H9 (cell line): ENCODE data around the gene IQSEC1. TPM values are rescaled to one million over a fixed set of nuclear protein-coding genes. Genes with fewer than 3 reads are reported as not detected.

ENCODE experiments used
- DNase-seq: peaks from one replicate; pipeline ENCODE4 v3.0.0-alpha.2; 2017
- H2AFZ ChIP-seq: one replicate; pipeline ENCODE4 v1.6.1; 2013; ENCODE audit warnings: mild to moderate bottlenecking, low read length, control low read depth, moderate library complexity
- H2AK5ac ChIP-seq: 2 replicates; pipeline ENCODE4 v1.6.1; 2013; ENCODE audit warnings: low read length, control low read depth, mixed read lengths; ENCODE audit not compliant: insufficient read length
- H2BK120ac ChIP-seq: one replicate; pipeline ENCODE4 v1.6.1; 2013; ENCODE audit warnings: low read depth, mild to moderate bottlenecking, low read length, control low read depth, inconsistent platforms; ENCODE audit not compliant: poor library complexity, severe bottlenecking
- H2BK12ac ChIP-seq: 2 replicates; pipeline ENCODE4 v1.6.1; 2013; ENCODE audit warnings: low read length, control low read depth, mixed read lengths, low read depth; ENCODE audit not compliant: insufficient read length
- H2BK15ac ChIP-seq: 2 replicates; pipeline ENCODE4 v1.6.1; 2013; ENCODE audit warnings: low read depth, low read length, control low read depth
- H2BK20ac ChIP-seq: one replicate; pipeline ENCODE4 v1.6.1; 2013; ENCODE audit warnings: low read depth, mild to moderate bottlenecking, low read length, control low read depth, inconsistent platforms; ENCODE audit not compliant: poor library complexity, severe bottlenecking
- H2BK5ac ChIP-seq: 2 replicates; pipeline ENCODE4 v1.6.1; 2013; ENCODE audit warnings: low read length, control low read depth, mixed read lengths; ENCODE audit not compliant: insufficient read length
- H3K14ac ChIP-seq: 2 replicates; pipeline ENCODE4 v1.6.1; 2013; ENCODE audit warnings: low read length, control low read depth; ENCODE audit not compliant: insufficient read depth
- H3K18ac ChIP-seq: 2 replicates; pipeline ENCODE4 v1.6.1; 2013; ENCODE audit warnings: low read depth, mild to moderate bottlenecking, mixed read lengths, low read length, control low read depth; ENCODE audit not compliant: insufficient read length
- H3K23ac ChIP-seq: 2 replicates; pipeline ENCODE4 v1.6.1; 2013; ENCODE audit warnings: low read length, control low read depth, mixed read lengths, low read depth; ENCODE audit not compliant: insufficient read length
- H3K23me2 ChIP-seq: 2 replicates; pipeline ENCODE4 v1.6.1; 2013; ENCODE audit warnings: low read depth, mild to moderate bottlenecking, mixed read lengths, low read length, control low read depth; ENCODE audit not compliant: insufficient read length, poor library complexity, severe bottlenecking
- H3K27ac ChIP-seq: 2 replicates; pipeline ENCODE4 v1.5.1; 2013; ENCODE audit warnings: low read length, control low read depth, mixed read lengths, low read depth; ENCODE audit not compliant: insufficient read length
- H3K27me3 ChIP-seq: 2 replicates; pipeline ENCODE4 v1.6.1; 2013; ENCODE audit warnings: low read length, control low read depth, inconsistent platforms; ENCODE audit not compliant: insufficient read depth
- H3K4ac ChIP-seq: 2 replicates; pipeline ENCODE4 v1.6.1; 2013; ENCODE audit warnings: low read depth, mild to moderate bottlenecking, control low read depth, inconsistent platforms, low read length, moderate library complexity
- H3K4me1 ChIP-seq: 2 replicates; pipeline ENCODE4 v1.6.1; 2013; ENCODE audit warnings: low read length, control low read depth, inconsistent platforms; ENCODE audit not compliant: insufficient read depth
- H3K4me2 ChIP-seq: 2 replicates; pipeline ENCODE4 v1.6.1; 2013; ENCODE audit warnings: low read length, control low read depth, mixed read lengths; ENCODE audit not compliant: insufficient read length, insufficient read depth
- H3K56ac ChIP-seq: 2 replicates; pipeline ENCODE4 v1.6.1; 2013; ENCODE audit warnings: low read depth, mild to moderate bottlenecking, mixed read lengths, low read length, control low read depth; ENCODE audit not compliant: insufficient read length
- H3K79me1 ChIP-seq: 2 replicates; pipeline ENCODE4 v1.6.1; 2013; ENCODE audit warnings: low read depth, mild to moderate bottlenecking, moderate library complexity, low read length, control low read depth, inconsistent platforms; ENCODE audit not compliant: insufficient read depth, poor library complexity, severe bottlenecking
- H3K79me2 ChIP-seq: 2 replicates; pipeline ENCODE4 v1.6.1; 2013; ENCODE audit warnings: low read length, control low read depth, inconsistent platforms; ENCODE audit not compliant: insufficient read depth
- H3K9ac ChIP-seq: 2 replicates; pipeline ENCODE4 v1.6.1; 2013; ENCODE audit warnings: low read length, control low read depth, mixed read lengths; ENCODE audit not compliant: insufficient read length; ENCODE audit errors: extremely low read depth
- H3K9me3 ChIP-seq: one replicate; pipeline ENCODE4 v1.6.1; 2013; ENCODE audit warnings: low read depth, low read length, inconsistent platforms; ENCODE audit not compliant: control insufficient read depth
- H3T11ph ChIP-seq: one replicate; pipeline ENCODE4 v1.6.1; 2013; ENCODE audit warnings: mild to moderate bottlenecking, low read length, control low read depth, inconsistent platforms
- H4K20me1 ChIP-seq: one replicate; pipeline ENCODE4 v1.6.1; 2013; ENCODE audit not compliant: control insufficient read depth, insufficient read length, insufficient read depth
- H4K5ac ChIP-seq: 2 replicates; pipeline ENCODE4 v1.6.1; 2013; ENCODE audit warnings: low read depth, mild to moderate bottlenecking, mixed read lengths, low read length, control low read depth; ENCODE audit not compliant: insufficient read length
- H4K8ac ChIP-seq: replicated peaks from 2 replicates; pipeline ENCODE4 v1.6.1; 2013; ENCODE audit warnings: low read length, control low read depth, mixed read lengths, low read depth; ENCODE audit not compliant: insufficient read length
- H4K91ac ChIP-seq: 2 replicates; pipeline ENCODE4 v1.6.1; 2013; ENCODE audit warnings: low read depth, mild to moderate bottlenecking, moderate library complexity, mixed read lengths, low read length, control low read depth; ENCODE audit not compliant: insufficient read length
- H3K27ac Mint-ChIP-seq, 3 experiments: 2 replicates in 2 of 3; 3 replicates in 1 of 3; pipeline ENCODE4 v1.8.0; 2020 to 2021; ENCODE audit warnings: mixed read lengths in 3 of 3, mild to moderate bottlenecking in 1 of 3, moderate library complexity in 1 of 3
- H3K27me3 Mint-ChIP-seq: 2 replicates; pipeline ENCODE4 v1.8.0; 2021; ENCODE audit warnings: low read depth, mild to moderate bottlenecking, moderate library complexity, mixed read lengths
- H3K36me3 Mint-ChIP-seq, 3 experiments: 2 replicates in 2 of 3; 3 replicates in 1 of 3; pipeline ENCODE4 v1.8.0; 2020 to 2021; ENCODE audit warnings: low read depth in 3 of 3, mixed read lengths in 3 of 3; ENCODE audit not compliant: insufficient read depth in 1 of 3
- H3K4me1 Mint-ChIP-seq, 2 experiments: 2 replicates each; pipeline ENCODE4 v1.8.0; 2020; ENCODE audit warnings: mixed read lengths in 2 of 2
- H3K4me3 Mint-ChIP-seq, 2 experiments: 2 replicates in 1 of 2; 3 replicates in 1 of 2; pipeline ENCODE4 v1.8.0; 2020 to 2021; ENCODE audit warnings: mild to moderate bottlenecking in 2 of 2, mixed read lengths in 2 of 2, moderate library complexity in 1 of 2
- H3K9me3 Mint-ChIP-seq, 2 experiments: 2 replicates in 1 of 2; 3 replicates in 1 of 2; pipeline ENCODE4 v1.8.0; 2020; ENCODE audit warnings: mild to moderate bottlenecking in 2 of 2, mixed read lengths in 2 of 2, moderate library complexity in 1 of 2
- CTCF ChIP-seq: fragments of 200-600 bp; sonication (generic); conservative IDR thresholded peaks from 3 replicates; pipeline ENCODE4 v1.8.0; 2021; ENCODE audit warnings: antibody characterized with exemption, mild to moderate bottlenecking
- WGBS: extraction: QIAGEN DNeasy Blood & Tissue Kit; methylation state at CpG from one replicate; pipeline ENCODE4 v1.1.7; 2013; ENCODE audit warnings: missing lambda C conversion rate, low lambda C conversion rate, mixed read lengths; ENCODE audit not compliant: insufficient read length; ENCODE audit errors: extremely low coverage; 5-methylcytosine and 5-hydroxymethylcytosine counted together
- total RNA-seq: library from RNA; stranded (reverse); gene quantifications from 2 replicates; pipeline ENCODE4 v1.2.1, GENCODE V29; 2021

Gene IQSEC1
- total RNA-seq, 1 experiment from 2014 or later = 19.1 TPM

DNA sequence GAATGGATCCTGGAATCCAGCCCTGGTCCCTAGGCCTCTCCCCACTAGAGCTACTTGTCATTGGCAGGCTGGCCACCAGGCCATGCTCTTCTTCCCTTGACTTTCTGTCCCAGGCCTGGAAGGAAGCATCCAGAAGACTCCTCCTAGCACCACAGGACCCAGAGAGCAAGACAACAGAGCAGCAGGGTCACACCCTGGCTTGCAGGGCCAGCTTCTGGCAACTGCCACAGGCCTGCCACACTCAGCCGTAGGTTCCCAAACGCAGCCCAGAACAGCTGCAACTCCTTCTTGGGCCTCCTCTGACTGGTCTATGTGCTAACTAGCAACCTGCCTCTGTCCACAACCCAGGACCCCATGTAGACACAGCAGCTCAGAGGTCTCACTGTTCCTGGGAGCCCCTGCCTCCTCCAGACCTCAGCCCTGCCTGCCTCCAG is 195.1 kb downstream of the IQSEC1 start:
- no peak for DNase-seq
- no peaks in the 10 kb centered on the region; a peak in 1 of 7 replicates for H3K36me3 Mint-ChIP-seq
- Histone ChIP-seq H3K4me2 (no peak overlapping the region), H3K4me1 (no peaks in the 10 kb centered on the region), H4K5ac (no peak overlapping the region), H2BK20ac (no peak overlapping the region), H3K79me1 (no peaks in the 10 kb centered on the region), H3K27ac (no peak overlapping the region), H2BK15ac (no peak overlapping the region), H2AFZ (no peak overlapping the region), H4K20me1 (no peaks in the 10 kb centered on the region), H2BK12ac (no peak overlapping the region), H3K79me2 (no peaks in the 10 kb centered on the region), H3K23ac (no peak overlapping the region), H3K9me3 (no peaks in the 10 kb centered on the region), H3K14ac (no peak overlapping the region), H2BK120ac (no peak overlapping the region), H4K8ac (no peak overlapping the region), H3K23me2 (no peaks in the 10 kb centered on the region), H3K18ac (no peak overlapping the region), H3K56ac (no peak overlapping the region), H2AK5ac (no peak overlapping the region), H2BK5ac (no peak overlapping the region), H3K4ac (no peak overlapping the region), H3K27me3 (no peaks in the 10 kb centered on the region), H3K9ac (no peak overlapping the region), H3T11ph (no peak overlapping the region), H4K91ac (no peak overlapping the region)
- no peaks in the 10 kb centered on the region for H3K9me3 Mint-ChIP-seq
- TF ChIP-seq CTCF = 0 out of 3 replicates have a peak, but pooled peaks have one; percentile 13
- WGBS = no CpG with 5 or more reads among the region's 2 CpGs
- H3K27me3 Mint-ChIP-seq = peaks cover 41% of the 10 kb centered on the region
- peaks cover 7 to 18% of the 10 kb centered on the region in 2 experiments; a peak in 3 of 4 replicates for H3K4me1 Mint-ChIP-seq
- H3K4me3 Mint-ChIP-seq = no peak overlapping the region
- no peak overlapping the region for H3K27ac Mint-ChIP-seq
